ENCODE results near the gene IL19.

The IL19 gene

GRCh38 chr1:206832352-206832880, 61.8 kb downstream of the IL19 start:
- H3K9ac ChIP-seq (ENCODE audit: low read length) = no peak overlapping the region
- no peak overlapping the region for H2BK12ac ChIP-seq (ENCODE audit: low read length in 2 of 2)
- no peak overlapping the region for H3K4me3 ChIP-seq (ENCODE audit: insufficient read depth in 1 of 2, low read depth in 1 of 2, low read length in 2 of 2)
- H3K4me2 ChIP-seq (ENCODE audit: low read length, poor library complexity, severe bottlenecking) = no peak overlapping the region
- H3K27me3 ChIP-seq (ENCODE audit: control insufficient read depth in 1 of 2, insufficient read depth in 1 of 2, low read length in 2 of 2) = peaks cover 13 to 33% of the 10 kb centered on the region in 2 experiments
- no peaks in the 10 kb centered on the region for H3K79me1 ChIP-seq (replicated peaks; ENCODE audit: low read length, poor library complexity, severe bottlenecking)
- no peak overlapping the region for H2AK5ac ChIP-seq (ENCODE audit: low read length, severe bottlenecking)
- H2BK15ac ChIP-seq (ENCODE audit: low read depth, poor library complexity, severe bottlenecking) = no peak overlapping the region
- H4K91ac ChIP-seq (ENCODE audit: low read length) = no peak overlapping the region
- H2AFZ ChIP-seq (ENCODE audit: low read depth, low read length) = no peak overlapping the region
- WGBS = 62% methylated on average over 1 of the region's 2 CpGs
- H3K4ac ChIP-seq (ENCODE audit: low read depth in 1 of 2, low read length in 2 of 2) = peak overlapping the region in 1 of 2 experiments; percentile 76
- no peak overlapping the region for H3K27ac ChIP-seq (ENCODE audit: low read length, poor library complexity, severe bottlenecking)
- H3K14ac ChIP-seq (ENCODE audit: low read length in 2 of 2) = no peak overlapping the region
- no peak overlapping the region for H4K8ac ChIP-seq (ENCODE audit: low read length)
- no peak overlapping the region for H2BK5ac ChIP-seq (ENCODE audit: low read depth, low read length, poor library complexity, severe bottlenecking)
- no peaks in the 10 kb centered on the region for H3K36me3 ChIP-seq (ENCODE audit: control insufficient read depth in 1 of 2, insufficient read depth in 2 of 2, low read depth in 1 of 2, low read length in 2 of 2)
- no peaks in the 10 kb centered on the region for H3K9me3 ChIP-seq (ENCODE audit: control insufficient read depth, low read length)
- H3K4me1 ChIP-seq (ENCODE audit: control insufficient read depth, insufficient read depth, low read depth, low read length) = no peaks in the 10 kb centered on the region
- no peak overlapping the region for H2BK120ac ChIP-seq (ENCODE audit: low read depth, low read length)
- peak overlapping the region in 1 of 2 experiments; percentile 28 for H3K18ac ChIP-seq (ENCODE audit: low read depth in 1 of 2, low read length in 2 of 2)
- DNase-seq = no peak
- no peak overlapping the region for H3K23ac ChIP-seq (ENCODE audit: low read length in 2 of 2)

DNA sequence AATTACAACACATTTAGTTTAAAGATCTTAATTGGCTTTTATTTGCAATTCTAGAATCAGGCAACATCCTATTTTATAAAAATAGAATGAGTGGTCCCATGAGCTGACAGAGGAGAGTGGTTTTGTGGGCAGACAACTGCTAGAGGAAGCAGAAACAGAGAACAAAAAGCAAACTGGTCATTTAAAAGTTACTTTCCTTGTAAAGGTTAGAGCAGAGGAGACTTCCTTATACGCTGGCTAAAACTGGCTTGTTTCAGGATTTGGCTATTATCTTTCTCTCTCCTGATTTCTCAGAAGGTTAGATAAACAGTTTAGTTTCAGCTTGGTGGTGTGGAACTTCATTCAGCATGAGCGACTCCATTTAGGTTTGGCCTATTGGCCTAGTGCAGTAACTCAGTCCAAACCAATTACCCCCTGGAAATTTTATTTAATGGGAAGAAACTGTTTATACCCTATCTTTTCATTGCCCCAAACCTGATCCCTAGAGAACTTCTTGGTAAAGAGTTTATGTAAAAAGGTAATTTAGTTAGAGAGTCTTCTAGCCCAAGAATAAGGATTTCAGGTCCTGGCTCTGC, 62.6 kb downstream of the IL19 start:
- Histone ChIP-seq H3K4me1 (ENCODE audit: control insufficient read depth, insufficient read depth, low read depth, low read length) (no peaks in the 10 kb centered on the region), H2BK120ac (ENCODE audit: low read depth, low read length) (no peak overlapping the region), H3K4ac (ENCODE audit: low read depth in 1 of 2, low read length in 2 of 2) (no peak overlapping the region), H3K23ac (ENCODE audit: low read length in 2 of 2) (no peak overlapping the region), H2AK5ac (ENCODE audit: low read length, severe bottlenecking) (no peak overlapping the region), H4K8ac (ENCODE audit: low read length) (no peak overlapping the region), H3K36me3 (ENCODE audit: control insufficient read depth in 1 of 2, insufficient read depth in 2 of 2, low read depth in 1 of 2, low read length in 2 of 2) (no peaks in the 10 kb centered on the region), H4K91ac (ENCODE audit: low read length) (no peak overlapping the region), H3K18ac (ENCODE audit: low read depth in 1 of 2, low read length in 2 of 2) (no peak overlapping the region), H3K27ac (ENCODE audit: low read length, poor library complexity, severe bottlenecking) (no peak overlapping the region), H3K4me2 (ENCODE audit: low read length, poor library complexity, severe bottlenecking) (no peak overlapping the region), H3K4me3 (ENCODE audit: insufficient read depth in 1 of 2, low read depth in 1 of 2, low read length in 2 of 2) (no peak overlapping the region), H2BK12ac (ENCODE audit: low read length in 2 of 2) (no peak overlapping the region), H3K9ac (ENCODE audit: low read length) (no peak overlapping the region), H2AFZ (ENCODE audit: low read depth, low read length) (no peak overlapping the region), H2BK15ac (ENCODE audit: low read depth, poor library complexity, severe bottlenecking) (no peak overlapping the region), H2BK5ac (ENCODE audit: low read depth, low read length, poor library complexity, severe bottlenecking) (no peak overlapping the region), H3K27me3 (ENCODE audit: control insufficient read depth in 1 of 2, insufficient read depth in 1 of 2, low read length in 2 of 2) (peaks cover 13 to 34% of the 10 kb centered on the region in 2 experiments), H3K14ac (ENCODE audit: low read length in 2 of 2) (no peak overlapping the region), H3K79me1 (replicated peaks; ENCODE audit: low read length, poor library complexity, severe bottlenecking) (no peaks in the 10 kb centered on the region), H3K9me3 (ENCODE audit: control insufficient read depth, low read length) (no peaks in the 10 kb centered on the region)
- WGBS = 69% methylated on average over 1 of the region's 2 CpGs
- no peak for DNase-seq

DNA sequence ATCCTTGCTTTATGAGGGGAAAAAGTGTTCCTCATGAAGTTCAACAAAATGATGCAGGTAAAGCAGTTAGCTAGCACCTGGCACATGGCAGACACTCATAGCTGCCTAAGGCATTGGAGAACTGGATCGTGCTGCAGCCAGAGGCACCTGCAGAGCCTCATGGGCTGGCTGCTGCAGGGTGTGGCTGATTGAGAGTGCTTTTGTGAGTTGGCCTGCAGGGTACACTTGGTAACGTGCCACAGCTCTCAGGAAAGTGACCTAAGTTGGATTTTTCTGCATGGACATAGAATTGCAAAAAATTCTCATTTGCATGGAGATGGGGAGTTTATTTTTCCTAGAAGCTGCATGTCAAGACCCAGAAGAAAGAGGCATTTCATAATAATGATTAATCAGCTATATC, 63.2 kb downstream of the IL19 start:
- Histone ChIP-seq H3K4me1 (ENCODE audit: control insufficient read depth, insufficient read depth, low read depth, low read length) (no peaks in the 10 kb centered on the region), H3K27ac (ENCODE audit: low read length, poor library complexity, severe bottlenecking) (no peak overlapping the region), H3K4ac (ENCODE audit: low read depth in 1 of 2, low read length in 2 of 2) (peak overlapping the region in 1 of 2 experiments; percentile 2), H3K79me1 (replicated peaks; ENCODE audit: low read length, poor library complexity, severe bottlenecking) (no peaks in the 10 kb centered on the region), H3K14ac (ENCODE audit: low read length in 2 of 2) (no peak overlapping the region), H3K4me2 (ENCODE audit: low read length, poor library complexity, severe bottlenecking) (no peak overlapping the region), H3K4me3 (ENCODE audit: insufficient read depth in 1 of 2, low read depth in 1 of 2, low read length in 2 of 2) (no peak overlapping the region), H3K9ac (ENCODE audit: low read length) (no peak overlapping the region), H3K18ac (ENCODE audit: low read depth in 1 of 2, low read length in 2 of 2) (peak overlapping the region in 1 of 2 experiments; percentile 46), H2BK120ac (ENCODE audit: low read depth, low read length) (no peak overlapping the region), H3K23ac (ENCODE audit: low read length in 2 of 2) (peak overlapping the region in 1 of 2 experiments; percentile 53), H3K36me3 (ENCODE audit: control insufficient read depth in 1 of 2, insufficient read depth in 2 of 2, low read depth in 1 of 2, low read length in 2 of 2) (no peaks in the 10 kb centered on the region), H3K27me3 (ENCODE audit: control insufficient read depth in 1 of 2, insufficient read depth in 1 of 2, low read length in 2 of 2) (peaks cover 13 to 34% of the 10 kb centered on the region in 2 experiments), H2BK5ac (ENCODE audit: low read depth, low read length, poor library complexity, severe bottlenecking) (no peak overlapping the region), H2AFZ (ENCODE audit: low read depth, low read length) (no peak overlapping the region), H4K8ac (ENCODE audit: low read length) (peak overlapping the region; percentile 66), H4K91ac (ENCODE audit: low read length) (no peak overlapping the region), H2AK5ac (ENCODE audit: low read length, severe bottlenecking) (no peak overlapping the region), H2BK12ac (ENCODE audit: low read length in 2 of 2) (no peak overlapping the region), H3K9me3 (ENCODE audit: control insufficient read depth, low read length) (no peaks in the 10 kb centered on the region), H2BK15ac (ENCODE audit: low read depth, poor library complexity, severe bottlenecking) (no peak overlapping the region)
- WGBS = 75% methylated on average over 2 of the region's 2 CpGs
- no peak for DNase-seq

- no peak overlapping the region for H2BK15ac ChIP-seq (ENCODE audit: low read depth, poor library complexity, severe bottlenecking)
- no peak overlapping the region for H3K4me3 ChIP-seq (ENCODE audit: insufficient read depth in 1 of 2, low read depth in 1 of 2, low read length in 2 of 2)
- no peak overlapping the region for H3K14ac ChIP-seq (ENCODE audit: low read length in 2 of 2)
- H3K79me1 ChIP-seq (replicated peaks; ENCODE audit: low read length, poor library complexity, severe bottlenecking) = no peaks in the 10 kb centered on the region
- no peak overlapping the region for H3K9ac ChIP-seq (ENCODE audit: low read length)
- H4K91ac ChIP-seq (ENCODE audit: low read length) = no peak overlapping the region
- H2AK5ac ChIP-seq (ENCODE audit: low read length, severe bottlenecking) = no peak overlapping the region
- H3K36me3 ChIP-seq (ENCODE audit: control insufficient read depth in 1 of 2, insufficient read depth in 2 of 2, low read depth in 1 of 2, low read length in 2 of 2) = no peaks in the 10 kb centered on the region
- H3K4me1 ChIP-seq (ENCODE audit: control insufficient read depth, insufficient read depth, low read depth, low read length) = peaks cover 1% of the 10 kb centered on the region
- no peak overlapping the region for H3K4me2 ChIP-seq (ENCODE audit: low read length, poor library complexity, severe bottlenecking)
- no peak overlapping the region for H2BK5ac ChIP-seq (ENCODE audit: low read depth, low read length, poor library complexity, severe bottlenecking)
- H3K4ac ChIP-seq (ENCODE audit: low read depth in 1 of 2, low read length in 2 of 2) = no peak overlapping the region
- peak overlapping the region; percentile 12 for H4K8ac ChIP-seq (ENCODE audit: low read length)
- H3K27ac ChIP-seq (ENCODE audit: low read length, poor library complexity, severe bottlenecking) = no peak overlapping the region
- 94% methylated on average over 6 of the region's 6 CpGs for WGBS
- no peak overlapping the region for H3K23ac ChIP-seq (ENCODE audit: low read length in 2 of 2)
- H2BK120ac ChIP-seq (ENCODE audit: low read depth, low read length) = no peak overlapping the region
- H2AFZ ChIP-seq (ENCODE audit: low read depth, low read length) = no peak overlapping the region
- H2BK12ac ChIP-seq (ENCODE audit: low read length in 2 of 2) = no peak overlapping the region
- no peaks in the 10 kb centered on the region for H3K9me3 ChIP-seq (ENCODE audit: control insufficient read depth, low read length)
- peaks cover 15 to 34% of the 10 kb centered on the region in 2 experiments for H3K27me3 ChIP-seq (ENCODE audit: control insufficient read depth in 1 of 2, insufficient read depth in 1 of 2, low read length in 2 of 2)
- H3K18ac ChIP-seq (ENCODE audit: low read depth in 1 of 2, low read length in 2 of 2) = no peak overlapping the region
- DNase-seq = no peak
Measured at GRCh38 chr1:206834217-206834616, 63.6 kb downstream of the IL19 start.
